ENCODE results near the gene BRD3OS.

DNA sequence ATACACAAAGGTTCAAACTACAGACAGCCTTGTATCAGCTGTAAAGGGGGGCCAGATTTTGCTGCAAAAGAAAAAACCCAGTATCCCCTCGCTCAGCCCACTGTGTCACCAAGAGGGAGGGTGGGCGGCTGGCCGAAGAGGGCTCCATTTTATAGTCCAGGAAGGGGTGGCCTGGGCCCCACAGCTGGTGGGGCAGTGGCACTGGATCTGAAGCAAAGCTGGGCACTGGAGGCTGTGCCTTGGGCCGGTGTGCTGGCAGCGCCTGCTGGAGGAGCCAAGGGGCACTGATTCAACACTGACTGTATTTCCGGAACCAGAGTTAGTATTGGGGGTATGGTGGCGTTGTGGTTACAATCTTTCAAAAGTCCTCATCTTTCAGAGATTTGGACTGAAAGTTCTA is 33.4 kb downstream of the BRD3OS start:
- TF ChIP-seq, protein P1, sequence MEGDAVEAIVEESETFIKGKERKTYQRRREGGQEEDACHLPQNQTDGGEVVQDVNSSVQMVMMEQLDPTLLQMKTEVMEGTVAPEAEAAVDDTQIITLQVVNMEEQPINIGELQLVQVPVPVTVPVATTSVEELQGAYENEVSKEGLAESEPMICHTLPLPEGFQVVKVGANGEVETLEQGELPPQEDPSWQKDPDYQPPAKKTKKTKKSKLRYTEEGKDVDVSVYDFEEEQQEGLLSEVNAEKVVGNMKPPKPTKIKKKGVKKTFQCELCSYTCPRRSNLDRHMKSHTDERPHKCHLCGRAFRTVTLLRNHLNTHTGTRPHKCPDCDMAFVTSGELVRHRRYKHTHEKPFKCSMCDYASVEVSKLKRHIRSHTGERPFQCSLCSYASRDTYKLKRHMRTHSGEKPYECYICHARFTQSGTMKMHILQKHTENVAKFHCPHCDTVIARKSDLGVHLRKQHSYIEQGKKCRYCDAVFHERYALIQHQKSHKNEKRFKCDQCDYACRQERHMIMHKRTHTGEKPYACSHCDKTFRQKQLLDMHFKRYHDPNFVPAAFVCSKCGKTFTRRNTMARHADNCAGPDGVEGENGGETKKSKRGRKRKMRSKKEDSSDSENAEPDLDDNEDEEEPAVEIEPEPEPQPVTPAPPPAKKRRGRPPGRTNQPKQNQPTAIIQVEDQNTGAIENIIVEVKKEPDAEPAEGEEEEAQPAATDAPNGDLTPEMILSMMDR (conservative IDR thresholded peaks at IDR 0.05; ENCODE audit: low read length): no peak
- no peak for TF ChIP-seq EZH2phosphoT487 (IDR thresholded peaks at IDR 0.05; ENCODE audit: borderline replicate concordance, low read depth, low read length)

Measured in OCI-LY7 (cell line).